ENCODE data around the gene CAMK4. TPM values are rescaled to one million over a fixed set of nuclear protein-coding genes. Genes with fewer than 3 reads are reported as not detected.

CAMK4 gene
- total RNA-seq (under 1 TPM in 3 of 4 donors, not detected in 1; 0.02 to 0.27 (median 0.21) TPM), polyA plus RNA-seq (under 1 TPM; 0.03 to 1.00 (median 0.09) TPM)
- long read RNA-seq, donor 1: 0 reads
- long read RNA-seq, donor 2: 0 reads

DNA sequence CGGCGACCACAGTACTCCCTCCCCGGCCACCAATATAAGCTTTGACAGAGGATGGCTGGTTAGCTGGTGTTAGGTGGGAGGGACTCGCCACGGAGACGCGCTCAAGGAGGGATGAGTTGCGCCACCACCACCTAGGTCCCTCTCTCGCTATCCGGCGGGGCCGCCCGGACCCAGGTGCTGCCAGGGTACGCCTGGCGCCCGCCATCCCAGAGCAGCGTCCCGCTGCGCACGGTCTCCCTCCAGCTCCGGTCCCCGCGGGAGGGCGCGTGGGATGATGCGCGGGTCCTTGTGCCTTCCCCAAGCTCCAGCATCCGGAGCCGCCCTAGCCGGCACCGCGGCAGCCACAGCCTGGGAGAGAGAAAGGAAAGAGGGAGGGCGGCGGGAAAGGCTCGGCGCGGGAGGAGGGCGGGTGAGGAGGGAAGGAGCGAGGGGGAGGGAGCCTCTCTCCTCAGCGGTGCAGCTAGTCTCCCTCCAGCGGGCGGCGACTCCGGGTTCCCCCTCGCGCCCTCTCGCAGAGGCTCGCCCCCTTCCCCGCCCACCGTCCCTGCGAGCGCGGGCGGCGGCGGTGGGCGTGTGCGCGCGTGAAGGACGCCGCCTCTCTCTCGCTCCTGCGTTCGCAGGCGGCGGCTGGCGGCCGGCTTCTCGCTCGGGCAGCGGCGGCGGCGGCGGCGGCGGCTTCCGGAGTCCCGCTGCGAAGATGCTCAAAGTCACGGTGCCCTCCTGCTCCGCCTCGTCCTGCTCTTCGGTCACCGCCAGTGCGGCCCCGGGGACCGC lies at the start of gene CAMK4:
CAMK4 (plus strand) TSS at position 598 of the 774 bp plus-strand sequence; CDS start at position 698, 100 bp downstream.
- H3K27ac ChIP-seq: no peak within 1 kb of the TSS
- no peaks in the 10 kb centered on the region for H3K36me3 ChIP-seq (ENCODE audit: insufficient read depth in 1 of 2, low read depth in 1 of 2)
- intact Hi-C loops (cut with DNase I): no loop called here
- peak in 3 of 4 donors; percentile 42 to 67 (median 61) for ATAC-seq
- peaks cover 0 to 36% (median 10%) of the 10 kb centered on the region in 3 donors for H3K27me3 ChIP-seq (ENCODE audit: insufficient read depth in 3 of 3, low read length in 2 of 3)
- TF ChIP-seq, protein P1, sequence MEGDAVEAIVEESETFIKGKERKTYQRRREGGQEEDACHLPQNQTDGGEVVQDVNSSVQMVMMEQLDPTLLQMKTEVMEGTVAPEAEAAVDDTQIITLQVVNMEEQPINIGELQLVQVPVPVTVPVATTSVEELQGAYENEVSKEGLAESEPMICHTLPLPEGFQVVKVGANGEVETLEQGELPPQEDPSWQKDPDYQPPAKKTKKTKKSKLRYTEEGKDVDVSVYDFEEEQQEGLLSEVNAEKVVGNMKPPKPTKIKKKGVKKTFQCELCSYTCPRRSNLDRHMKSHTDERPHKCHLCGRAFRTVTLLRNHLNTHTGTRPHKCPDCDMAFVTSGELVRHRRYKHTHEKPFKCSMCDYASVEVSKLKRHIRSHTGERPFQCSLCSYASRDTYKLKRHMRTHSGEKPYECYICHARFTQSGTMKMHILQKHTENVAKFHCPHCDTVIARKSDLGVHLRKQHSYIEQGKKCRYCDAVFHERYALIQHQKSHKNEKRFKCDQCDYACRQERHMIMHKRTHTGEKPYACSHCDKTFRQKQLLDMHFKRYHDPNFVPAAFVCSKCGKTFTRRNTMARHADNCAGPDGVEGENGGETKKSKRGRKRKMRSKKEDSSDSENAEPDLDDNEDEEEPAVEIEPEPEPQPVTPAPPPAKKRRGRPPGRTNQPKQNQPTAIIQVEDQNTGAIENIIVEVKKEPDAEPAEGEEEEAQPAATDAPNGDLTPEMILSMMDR (IDR thresholded peaks at IDR 0.05): no peak
- H3K9me3 ChIP-seq: no peaks in the 10 kb centered on the region
- H3K4me1 ChIP-seq: no peaks in the 10 kb centered on the region
- DNase-seq: peak; percentile 55 to 68
- WGBS, 3 donors: 0 to 1% (median 0%) methylated on average over 61 to 89 of the region's 89 CpGs
- peak within 1 kb of the TSS; percentile 65 for H3K4me3 ChIP-seq

DNA sequence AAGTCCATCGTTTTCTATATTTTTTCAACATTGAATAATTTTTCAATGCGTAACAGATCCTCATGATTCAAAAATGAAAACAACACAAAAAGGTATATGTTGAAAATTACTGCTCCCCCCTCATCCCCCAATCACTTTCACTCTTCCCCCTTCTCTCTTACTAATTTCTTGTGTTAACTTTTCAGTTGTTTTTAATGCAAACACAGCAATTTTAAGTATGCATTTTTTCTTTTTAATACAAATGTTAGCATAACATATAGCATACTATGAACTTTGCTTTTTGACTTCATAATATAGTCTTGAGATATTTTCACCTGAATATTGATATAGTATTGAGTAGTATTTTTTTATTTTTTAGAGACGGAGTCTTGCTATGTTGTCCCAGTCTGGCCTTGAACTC lies 41.1 kb upstream of the CAMK4 start:
- WGBS, 3 donors: 87 to 93% (median 91%) methylated on average over 3 of the region's 3 CpGs
- Histone ChIP-seq H3K36me3 (ENCODE audit: insufficient read depth in 1 of 2, low read depth in 1 of 2) (no peaks in the 10 kb centered on the region), H3K27me3 (ENCODE audit: insufficient read depth in 3 of 3, low read length in 2 of 3) (no peaks in the 10 kb centered on the region), H3K4me1 (no peaks in the 10 kb centered on the region), H3K27ac (no peak overlapping the region), H3K4me3 (no peak overlapping the region), H3K9me3 (no peaks in the 10 kb centered on the region)
- intact Hi-C loops (cut with DNase I): no loop called here
- no peak for ATAC-seq
- TF ChIP-seq, protein P1 (IDR thresholded peaks at IDR 0.05): no peak
- no peak for DNase-seq

DNA sequence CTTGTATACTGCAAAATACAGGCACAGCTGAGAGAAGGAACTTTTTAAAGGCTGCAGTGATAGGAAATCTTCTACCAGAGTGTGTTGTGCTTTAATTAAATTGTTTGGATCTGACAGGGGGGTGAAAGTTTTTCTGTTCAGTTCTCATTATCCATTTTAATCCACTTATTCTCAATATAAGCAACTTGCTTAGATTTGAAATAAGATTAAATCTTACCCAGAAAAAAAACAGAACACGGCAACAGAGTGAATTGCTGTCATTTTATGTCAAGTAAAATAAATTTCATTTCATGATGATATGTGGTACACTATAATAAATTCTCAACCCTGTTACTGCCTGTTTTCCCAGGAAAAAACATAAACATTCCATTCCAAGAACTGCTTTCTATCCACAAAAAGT lies 37.1 kb upstream of the CAMK4 start:
- intact Hi-C loops (cut with DNase I): no loop called here
- no peaks in the 10 kb centered on the region for H3K36me3 ChIP-seq (ENCODE audit: insufficient read depth in 1 of 2, low read depth in 1 of 2)
- H3K27me3 ChIP-seq (ENCODE audit: insufficient read depth in 3 of 3, low read length in 2 of 3): no peaks in the 10 kb centered on the region
- ATAC-seq (no peak), DNase-seq (no peak)
- no peaks in the 10 kb centered on the region for H3K9me3 ChIP-seq
- H3K4me1 ChIP-seq: no peaks in the 10 kb centered on the region
- no peak overlapping the region for H3K4me3 ChIP-seq
- TF ChIP-seq, protein P1 (IDR thresholded peaks at IDR 0.05): no peak
- WGBS, 3 donors: 72 to 77% (median 76%) methylated on average over 1 of the region's 1 CpG
- H3K27ac ChIP-seq: no peak overlapping the region

DNA sequence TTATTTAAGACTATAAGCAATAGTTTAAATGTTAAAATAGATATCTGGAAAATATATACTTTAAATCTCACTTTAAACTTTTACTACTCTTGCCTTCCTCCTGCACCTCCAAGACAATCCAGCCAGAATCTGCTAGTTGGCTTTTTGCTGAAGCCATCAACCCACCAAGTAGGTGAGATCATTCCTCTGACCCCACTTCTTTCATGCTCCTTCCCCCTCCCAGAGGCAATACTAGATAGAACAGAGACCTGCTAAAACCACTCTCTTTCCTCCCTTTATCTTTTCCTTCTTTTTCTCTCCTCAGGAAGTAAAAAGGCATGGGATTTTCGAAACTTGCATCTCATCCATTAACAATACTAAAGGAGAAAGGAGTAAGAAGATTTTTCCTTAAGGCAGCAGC lies 30.1 kb upstream of the CAMK4 start:
- ATAC-seq (no peak), DNase-seq (no peak)
- H3K27me3 ChIP-seq (ENCODE audit: insufficient read depth in 3 of 3, low read length in 2 of 3): no peaks in the 10 kb centered on the region
- WGBS, 3 donors: 44 to 50% (median 46%) methylated on average over 1 of the region's 1 CpG
- no peaks in the 10 kb centered on the region for H3K9me3 ChIP-seq
- TF ChIP-seq, protein P1 (IDR thresholded peaks at IDR 0.05): no peak
- no peaks in the 10 kb centered on the region for H3K4me1 ChIP-seq
- no peak overlapping the region for H3K27ac ChIP-seq
- H3K36me3 ChIP-seq (ENCODE audit: insufficient read depth in 1 of 2, low read depth in 1 of 2): no peaks in the 10 kb centered on the region
- intact Hi-C loops (cut with DNase I): no loop called here
- no peak overlapping the region for H3K4me3 ChIP-seq

All from psoas muscle (tissue), 8 donors.